ENCODE measurements around the gene NR3C2.

Gene NR3C2

DNA sequence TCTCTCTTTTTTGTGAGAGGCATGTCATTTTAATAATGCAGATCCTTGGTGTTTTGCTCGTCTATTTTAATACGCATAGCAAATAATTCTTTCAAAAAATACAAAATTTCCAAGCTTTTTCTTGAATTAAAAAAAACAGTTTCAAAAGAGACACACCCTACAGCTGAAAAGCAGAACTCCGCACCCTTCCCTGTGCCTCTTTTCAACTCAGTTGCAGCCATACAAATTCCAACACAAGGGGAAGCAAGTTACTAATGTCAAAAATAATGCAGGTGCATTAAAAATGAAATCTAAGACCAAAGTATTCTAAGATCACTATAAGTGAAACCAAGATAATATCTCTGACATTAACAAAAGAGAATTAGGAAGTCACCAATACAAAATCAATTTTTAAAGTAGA, 66.6 kb downstream of the NR3C2 start:
- Histone ChIP-seq H3K36me3 (ENCODE audit: low read length) (no peaks in the 10 kb centered on the region), H4K20me1 (ENCODE audit: low read depth, low read length) (no peaks in the 10 kb centered on the region), H3K79me2 (ENCODE audit: insufficient read depth, low read length) (no peaks in the 10 kb centered on the region), H3K4me2 (ENCODE audit: low read depth, low read length, poor library complexity, severe bottlenecking) (no peak overlapping the region), H3K9me2 (replicated peaks; ENCODE audit: insufficient read depth, low read length) (no peaks in the 10 kb centered on the region), H2AFZ (ENCODE audit: low read depth, low read length, severe bottlenecking) (no peak overlapping the region), H3K4me3 (ENCODE audit: insufficient read depth, low read length, poor library complexity, severe bottlenecking) (no peak overlapping the region), H3F3A (ENCODE audit: insufficient read depth) (no peaks in the 10 kb centered on the region), H3K9me3 (ENCODE audit: insufficient read depth, low read length) (no peaks in the 10 kb centered on the region), H3K9ac (ENCODE audit: low read length) (no peak overlapping the region), H3K27ac (ENCODE audit: low read depth, low read length) (no peak overlapping the region), H3K27me3 (ENCODE audit: low read length) (no peaks in the 10 kb centered on the region)
- TF ChIP-seq, protein P1, sequence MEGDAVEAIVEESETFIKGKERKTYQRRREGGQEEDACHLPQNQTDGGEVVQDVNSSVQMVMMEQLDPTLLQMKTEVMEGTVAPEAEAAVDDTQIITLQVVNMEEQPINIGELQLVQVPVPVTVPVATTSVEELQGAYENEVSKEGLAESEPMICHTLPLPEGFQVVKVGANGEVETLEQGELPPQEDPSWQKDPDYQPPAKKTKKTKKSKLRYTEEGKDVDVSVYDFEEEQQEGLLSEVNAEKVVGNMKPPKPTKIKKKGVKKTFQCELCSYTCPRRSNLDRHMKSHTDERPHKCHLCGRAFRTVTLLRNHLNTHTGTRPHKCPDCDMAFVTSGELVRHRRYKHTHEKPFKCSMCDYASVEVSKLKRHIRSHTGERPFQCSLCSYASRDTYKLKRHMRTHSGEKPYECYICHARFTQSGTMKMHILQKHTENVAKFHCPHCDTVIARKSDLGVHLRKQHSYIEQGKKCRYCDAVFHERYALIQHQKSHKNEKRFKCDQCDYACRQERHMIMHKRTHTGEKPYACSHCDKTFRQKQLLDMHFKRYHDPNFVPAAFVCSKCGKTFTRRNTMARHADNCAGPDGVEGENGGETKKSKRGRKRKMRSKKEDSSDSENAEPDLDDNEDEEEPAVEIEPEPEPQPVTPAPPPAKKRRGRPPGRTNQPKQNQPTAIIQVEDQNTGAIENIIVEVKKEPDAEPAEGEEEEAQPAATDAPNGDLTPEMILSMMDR (IDR thresholded peaks at IDR 0.05; ENCODE audit: insufficient read depth, low read length, poor library complexity, severe bottlenecking) = no peak
- no peak for TF ChIP-seq EZH2phosphoT487 (conservative IDR thresholded peaks at IDR 0.05; ENCODE audit: low read length)

DNA sequence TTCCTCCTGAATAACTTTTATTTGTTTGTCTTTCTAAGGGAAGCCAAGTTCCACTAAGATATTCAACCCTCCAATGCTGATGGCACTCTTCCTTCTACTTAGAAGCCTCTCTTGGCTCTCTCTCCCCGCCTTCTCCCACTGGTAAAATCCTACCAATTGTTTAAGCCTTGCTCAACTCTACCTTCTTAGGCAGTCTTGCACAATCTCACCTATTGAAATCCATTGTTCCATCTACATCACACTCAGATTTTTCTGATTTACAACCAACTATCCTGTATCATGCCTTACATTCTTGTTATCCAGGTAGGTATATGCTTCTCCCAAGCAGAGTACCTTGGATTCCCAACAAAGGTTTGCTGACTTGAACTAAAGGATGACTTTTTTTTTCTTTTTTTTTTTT, 69.1 kb downstream of the NR3C2 start:
- Histone ChIP-seq H3K27ac (ENCODE audit: low read depth, low read length) (no peak overlapping the region), H3K9me2 (replicated peaks; ENCODE audit: insufficient read depth, low read length) (no peaks in the 10 kb centered on the region), H3K27me3 (ENCODE audit: low read length) (no peaks in the 10 kb centered on the region), H3K9ac (ENCODE audit: low read length) (no peak overlapping the region), H3K79me2 (ENCODE audit: insufficient read depth, low read length) (no peaks in the 10 kb centered on the region), H3K4me2 (ENCODE audit: low read depth, low read length, poor library complexity, severe bottlenecking) (no peak overlapping the region), H2AFZ (ENCODE audit: low read depth, low read length, severe bottlenecking) (no peak overlapping the region), H4K20me1 (ENCODE audit: low read depth, low read length) (no peaks in the 10 kb centered on the region), H3K36me3 (ENCODE audit: low read length) (no peaks in the 10 kb centered on the region), H3F3A (ENCODE audit: insufficient read depth) (no peaks in the 10 kb centered on the region), H3K4me3 (ENCODE audit: insufficient read depth, low read length, poor library complexity, severe bottlenecking) (no peak overlapping the region), H3K9me3 (ENCODE audit: insufficient read depth, low read length) (no peaks in the 10 kb centered on the region)
- no peak for TF ChIP-seq EZH2phosphoT487 (conservative IDR thresholded peaks at IDR 0.05; ENCODE audit: low read length)
- TF ChIP-seq, protein P1 (IDR thresholded peaks at IDR 0.05; ENCODE audit: insufficient read depth, low read length, poor library complexity, severe bottlenecking) = no peak

DNA sequence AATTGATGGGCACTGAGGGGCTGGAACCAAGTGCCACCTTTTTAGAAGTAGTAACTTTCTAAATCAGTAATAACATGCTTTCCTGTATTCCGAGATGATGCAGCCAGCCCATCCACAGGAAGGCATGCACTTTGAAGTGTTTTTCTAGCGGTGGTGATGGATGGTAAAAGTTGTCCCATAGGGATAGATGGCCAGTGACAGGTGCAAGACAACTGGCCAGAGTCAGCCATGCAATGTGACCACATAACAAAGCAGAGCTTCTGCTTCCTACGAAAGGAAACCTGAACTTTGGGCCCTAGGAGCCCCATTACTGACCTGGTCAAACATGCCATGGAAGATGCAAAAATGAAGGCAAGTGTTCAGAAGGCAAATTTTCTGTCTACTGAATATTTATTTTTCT, 72.3 kb downstream of the NR3C2 start:
- Histone ChIP-seq H3K9me3 (ENCODE audit: insufficient read depth, low read length) (no peaks in the 10 kb centered on the region), H3F3A (ENCODE audit: insufficient read depth) (no peaks in the 10 kb centered on the region), H3K27ac (ENCODE audit: low read depth, low read length) (no peak overlapping the region), H3K27me3 (ENCODE audit: low read length) (no peaks in the 10 kb centered on the region), H3K36me3 (ENCODE audit: low read length) (no peaks in the 10 kb centered on the region), H3K79me2 (ENCODE audit: insufficient read depth, low read length) (no peaks in the 10 kb centered on the region), H4K20me1 (ENCODE audit: low read depth, low read length) (no peaks in the 10 kb centered on the region), H2AFZ (ENCODE audit: low read depth, low read length, severe bottlenecking) (no peak overlapping the region), H3K4me3 (ENCODE audit: insufficient read depth, low read length, poor library complexity, severe bottlenecking) (no peak overlapping the region), H3K9ac (ENCODE audit: low read length) (no peak overlapping the region), H3K4me2 (ENCODE audit: low read depth, low read length, poor library complexity, severe bottlenecking) (no peak overlapping the region), H3K9me2 (replicated peaks; ENCODE audit: insufficient read depth, low read length) (no peaks in the 10 kb centered on the region)
- TF ChIP-seq, protein P1 (IDR thresholded peaks at IDR 0.05; ENCODE audit: insufficient read depth, low read length, poor library complexity, severe bottlenecking) = no peak
- no peak for TF ChIP-seq EZH2phosphoT487 (conservative IDR thresholded peaks at IDR 0.05; ENCODE audit: low read length)
